Kidney glomerular epithelial cell (primary cell): ENCODE measurements around the gene SEMA6C.
"Not testable (repeated sequence)": the region's sequence is repeated elsewhere in the genome, so short reads cannot be mapped to it uniquely, and the experiment has no call there.

Experiments
- DNase-seq: peaks from one replicate; lab custom pipeline; 2025; lab: John Stamatoyannopoulos, UW

SEMA6C gene

DNA sequence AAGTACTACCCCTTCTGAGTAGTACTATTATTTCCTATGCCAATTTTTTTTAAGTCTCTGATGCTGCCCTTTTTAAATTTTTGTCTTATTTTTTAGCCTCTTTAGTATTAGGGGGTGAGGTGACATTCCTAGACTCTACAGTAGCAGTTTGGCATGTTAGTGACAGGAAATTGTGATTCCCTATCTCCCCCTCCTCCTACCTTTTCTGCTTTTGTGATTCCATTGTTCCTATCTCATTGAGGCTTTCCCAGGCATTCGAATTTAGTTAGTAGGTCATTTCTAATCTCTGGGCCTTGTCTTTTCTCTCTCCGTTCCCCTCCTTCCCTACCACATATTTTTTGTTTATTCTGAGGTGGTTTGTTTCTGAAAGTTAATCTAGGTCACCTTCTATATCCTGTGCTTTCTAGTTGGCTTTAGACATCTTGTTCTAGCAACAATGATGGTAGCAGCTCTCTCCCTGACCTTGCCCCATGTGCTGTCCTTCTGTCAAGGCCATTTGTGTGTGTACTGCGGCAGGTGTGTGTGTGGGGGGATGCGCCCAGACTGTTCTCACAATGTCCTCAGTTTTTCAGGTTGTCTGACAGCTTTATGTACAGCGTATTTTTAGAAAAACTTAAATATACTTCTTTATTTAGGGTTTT lies 21.5 kb downstream of the SEMA6C start:
- no peak for DNase-seq

DNA sequence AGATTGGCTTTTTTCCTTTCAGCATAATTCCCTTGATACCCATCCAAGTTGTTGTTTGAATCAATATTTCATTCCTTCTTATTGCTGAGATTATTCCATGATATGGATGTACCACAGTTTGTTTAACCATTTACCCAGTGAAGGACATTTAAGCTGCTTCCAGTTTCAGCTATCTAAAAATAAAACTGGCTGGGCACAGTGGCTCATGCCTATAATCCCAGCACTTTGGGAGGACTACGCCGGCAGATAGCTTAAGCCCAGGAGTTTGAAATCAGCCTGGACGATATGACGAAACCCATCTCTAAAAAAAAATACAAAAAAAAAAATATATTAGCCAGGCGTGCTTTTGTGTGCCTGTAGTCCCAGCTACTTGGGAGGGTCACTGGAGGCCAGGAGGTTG lies 32.6 kb downstream of the SEMA6C start:
- no peak for DNase-seq

DNA sequence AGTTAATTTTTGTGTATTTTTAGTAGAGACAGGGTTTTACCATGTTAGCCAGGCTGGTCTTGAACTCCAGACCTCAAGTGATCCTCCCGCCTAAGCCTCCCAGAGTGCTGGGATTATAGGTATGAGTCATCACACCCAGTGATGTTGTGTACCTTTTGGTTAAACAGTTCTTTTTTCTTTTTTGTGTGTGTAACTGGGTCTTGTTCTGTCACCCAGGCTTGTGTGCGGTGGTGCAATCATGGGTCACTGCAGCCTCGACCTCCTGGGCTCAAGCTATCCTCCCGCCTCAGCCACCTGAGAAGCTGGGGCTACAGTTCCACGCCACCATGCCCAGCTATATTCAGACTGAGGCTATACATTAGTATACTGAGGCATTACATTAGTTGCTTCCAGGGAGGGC lies 38.1 kb downstream of the SEMA6C start:
- no peak for DNase-seq

DNA sequence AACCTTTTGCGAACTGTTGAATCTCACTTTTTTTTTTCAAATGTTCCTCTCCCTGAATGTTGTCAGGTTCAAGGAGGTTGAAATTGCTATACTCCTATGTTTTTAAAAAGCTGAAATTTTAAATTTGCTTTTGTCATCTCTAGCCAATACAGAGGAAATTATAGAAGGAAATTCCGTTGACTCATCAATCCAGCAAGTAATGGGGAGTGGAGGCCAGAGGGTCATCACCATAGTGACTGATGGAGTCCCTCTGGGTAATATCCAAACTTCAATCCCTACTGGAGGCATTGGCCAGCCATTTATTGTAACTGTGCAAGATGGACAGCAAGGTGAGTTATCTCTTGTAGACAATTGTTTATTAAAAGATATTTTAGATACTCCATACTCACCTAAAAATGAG lies 39.5 kb downstream of the SEMA6C start:
- DNase-seq, result no peak

DNA sequence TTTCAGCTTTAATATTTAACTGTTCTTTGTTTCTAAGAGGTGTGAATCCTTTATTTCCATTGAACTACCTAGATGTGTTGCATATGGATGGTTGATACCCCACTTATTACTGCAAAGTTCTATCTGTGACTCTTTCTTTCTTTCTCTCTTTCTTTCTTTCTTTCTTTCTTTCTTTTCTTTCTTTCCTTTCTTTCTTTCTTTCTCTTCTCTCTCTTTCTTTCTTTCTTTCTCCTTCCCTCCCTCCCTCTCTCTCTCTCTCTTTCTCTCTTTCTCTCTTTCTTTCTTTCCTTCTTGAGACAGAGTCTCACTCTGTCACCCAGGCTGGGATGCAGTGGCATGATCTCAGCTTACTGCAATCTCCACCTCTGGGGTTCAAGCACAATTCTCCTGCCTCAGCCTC lies 41.8 kb downstream of the SEMA6C start:
- DNase-seq, result no peak

DNA sequence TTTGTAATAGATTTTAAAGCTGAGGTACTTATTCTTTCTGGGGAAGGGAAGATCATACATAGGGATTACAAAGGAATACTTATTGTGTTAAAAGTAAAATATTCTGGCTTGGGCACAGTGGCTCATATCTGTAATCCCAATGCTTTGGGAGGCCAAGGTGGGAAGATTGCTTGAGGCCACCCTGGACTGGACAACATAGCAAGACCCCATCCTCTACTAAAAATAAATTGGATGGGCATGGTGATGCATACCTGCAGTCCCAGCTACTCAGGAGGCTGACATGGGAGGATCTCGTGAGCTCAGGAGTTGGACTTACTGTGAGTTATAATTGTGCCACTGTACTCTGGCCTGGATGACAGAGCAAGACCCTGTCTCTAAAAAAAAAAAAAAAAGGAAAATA lies 48.3 kb downstream of the SEMA6C start:
- DNase-seq, result no peak

DNA sequence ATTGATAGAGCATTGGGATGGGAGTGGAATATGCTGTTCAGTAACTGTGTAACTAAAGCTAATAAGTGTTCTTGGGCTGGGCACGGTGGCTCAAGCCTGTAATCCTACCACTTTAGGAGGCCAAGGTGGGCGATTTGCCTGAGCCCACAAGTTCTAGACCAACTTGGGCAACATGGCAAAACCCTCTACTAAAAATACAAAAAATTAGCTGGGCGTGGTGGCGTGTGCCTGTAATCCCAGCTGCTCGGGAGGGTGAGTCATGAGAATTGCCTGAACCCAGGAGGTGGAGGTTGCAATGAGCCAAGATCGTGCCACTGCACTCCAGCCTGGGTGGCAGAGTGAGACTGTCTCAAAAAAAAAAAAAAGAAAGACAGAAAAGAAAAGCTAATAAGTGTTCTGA lies 49.0 kb downstream of the SEMA6C start:
- DNase-seq, result not testable (repeated sequence)

DNA sequence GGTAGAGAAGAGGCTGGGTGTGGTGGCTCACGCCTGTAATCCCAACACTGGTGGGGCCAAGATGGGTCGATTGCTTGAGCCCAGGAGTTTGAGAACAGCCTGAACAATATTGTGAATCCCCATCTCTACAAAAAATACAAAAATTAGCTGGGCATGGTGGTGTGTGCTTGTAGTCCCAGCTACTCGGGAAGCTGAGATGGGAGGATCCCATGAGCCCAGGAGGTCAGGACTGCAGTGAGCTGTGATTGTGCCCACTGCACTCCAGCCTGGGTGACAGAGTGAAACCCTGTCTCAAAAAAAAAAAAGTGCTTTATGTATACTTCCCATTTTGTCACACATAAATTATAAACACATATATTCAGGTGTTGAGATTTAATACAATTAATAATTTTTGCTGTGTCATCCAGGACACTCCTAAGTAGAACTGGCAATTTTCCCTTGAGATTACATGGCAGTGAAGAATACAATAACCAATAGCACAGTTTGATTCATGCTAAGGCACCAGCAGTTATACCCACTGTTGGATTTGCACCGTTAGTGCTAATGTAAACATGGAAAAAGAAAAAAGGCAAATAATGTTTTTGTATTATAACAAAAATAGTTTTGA lies 60.4 kb downstream of the SEMA6C start:
- no peak for DNase-seq
